Endodermal cell (in vitro differentiated cells): ENCODE results near the gene RAB7A. TPM values are rescaled to one million over a fixed set of nuclear protein-coding genes. Genes with fewer than 3 reads are reported as not detected.
A peak's percentile ranks its signal among the peaks of the same experiment; 100 is the strongest.

Experiments used
- DNase-seq: peaks from one replicate; pipeline ENCODE4 v3.0.0-alpha.2; 2017
- H3K27ac ChIP-seq: 2 replicates; pipeline ENCODE4 v1.5.1; 2013; ENCODE audit warnings: mild to moderate bottlenecking, low read depth, low read length, moderate library complexity
- H3K27me3 ChIP-seq: 2 replicates; pipeline ENCODE4 v1.6.1; 2013; ENCODE audit warnings: mild to moderate bottlenecking, low read length, moderate library complexity; ENCODE audit not compliant: insufficient read depth, control insufficient read depth, poor library complexity, severe bottlenecking
- H3K36me3 ChIP-seq: 2 replicates; pipeline ENCODE4 v1.7.0; 2013; ENCODE audit warnings: mild to moderate bottlenecking, low read length, moderate library complexity; ENCODE audit not compliant: control insufficient read depth, insufficient read depth
- H3K4me1 ChIP-seq: one replicate; pipeline ENCODE4 v1.7.0; 2013; ENCODE audit warnings: low read length; ENCODE audit not compliant: control insufficient read depth, insufficient read depth
- H3K4me3 ChIP-seq: 2 replicates; pipeline ENCODE4 v1.5.1; 2013; ENCODE audit warnings: mild to moderate bottlenecking, low read length, moderate library complexity
- H3K9ac ChIP-seq: 2 replicates; pipeline ENCODE4 v1.6.1; 2013; ENCODE audit warnings: mild to moderate bottlenecking, low read length, moderate library complexity; ENCODE audit not compliant: poor library complexity, severe bottlenecking; ENCODE audit errors: extremely low read depth
- H3K9me3 ChIP-seq: 2 replicates; pipeline ENCODE4 v1.6.1; 2013; ENCODE audit warnings: mild to moderate bottlenecking, low read length, moderate library complexity; ENCODE audit not compliant: control insufficient read depth
- H3K27ac Mint-ChIP-seq: 2 replicates; pipeline ENCODE4 v1.8.0; 2020; ENCODE audit warnings: mixed read lengths
- H3K27me3 Mint-ChIP-seq: 2 replicates; pipeline ENCODE4 v1.8.0; 2021; ENCODE audit warnings: mild to moderate bottlenecking, mixed read lengths; ENCODE audit not compliant: insufficient read depth
- H3K36me3 Mint-ChIP-seq: 2 replicates; pipeline ENCODE4 v1.8.0; 2020; ENCODE audit warnings: low read depth, mixed read lengths
- H3K4me1 Mint-ChIP-seq: 2 replicates; pipeline ENCODE4 v1.8.0; 2020; ENCODE audit warnings: mixed read lengths
- H3K4me3 Mint-ChIP-seq: 2 replicates; pipeline ENCODE4 v1.8.0; 2020; ENCODE audit warnings: mild to moderate bottlenecking, moderate library complexity, mixed read lengths
- H3K9me3 Mint-ChIP-seq: 2 replicates; pipeline ENCODE4 v1.8.0; 2020; ENCODE audit warnings: mild to moderate bottlenecking, mixed read lengths
- CTCF ChIP-seq: fragments of 200-600 bp; sonication (generic); conservative IDR thresholded peaks from 2 replicates; pipeline ENCODE4 v1.5.0; 2021; ENCODE audit warnings: antibody characterized with exemption, mild to moderate bottlenecking
- WGBS, 2 experiments: methylation state at CpG; one replicate each; pipeline versions ENCODE4 v1.1.5 to v1.1.7; 2013; ENCODE audit warnings: missing lambda C conversion rate in 2 of 2, mixed read lengths in 1 of 2; ENCODE audit not compliant: insufficient coverage in 1 of 2, insufficient read length in 1 of 2; 5-methylcytosine and 5-hydroxymethylcytosine counted together
- total RNA-seq, 2 donors: library from RNA; stranded (reverse); fragmentation: NEBNext Ultra II Directional in 1 of 2; extraction: Animal tissue kit (Norgen Biotek cat#: 25700) in 1 of 2; gene quantifications; 2 replicates in 1 of 2; 3 replicates in 1 of 2; pipeline ENCODE4 v1.2.1, GENCODE V29; 2021

RAB7A gene
- total RNA-seq, 2 donors from 2014 or later: 166 to 194 TPM

- H3K4me1 ChIP-seq: peaks cover 7% of the 10 kb centered on the region
- H3K9me3 Mint-ChIP-seq: peaks cover 21% of the 10 kb centered on the region
- peaks cover 17% of the 10 kb centered on the region for H3K9me3 ChIP-seq
- H3K27ac Mint-ChIP-seq: peak overlapping the region; percentile 13
- DNase-seq: peak; percentile 72
- peaks cover 19% of the 10 kb centered on the region for H3K4me1 Mint-ChIP-seq
- H3K27me3 ChIP-seq: no peaks in the 10 kb centered on the region
- H3K27ac ChIP-seq: no peak overlapping the region
- WGBS, 2 experiments: 88 to 90% methylated on average over 8 to 11 of the region's 11 CpGs
- H3K36me3 Mint-ChIP-seq: peaks cover 11% of the 10 kb centered on the region
- no peak overlapping the region for H3K4me3 Mint-ChIP-seq
- H3K9ac ChIP-seq: no peak overlapping the region
- TF ChIP-seq CTCF: peak; percentile 67
- no peak overlapping the region for H3K4me3 ChIP-seq
- no peaks in the 10 kb centered on the region for H3K27me3 Mint-ChIP-seq
- H3K36me3 ChIP-seq: peaks cover 14% of the 10 kb centered on the region
Observed at GRCh38 chr3:128849911-128850455, 124.0 kb downstream of the RAB7A start.

GRCh38 chr3:128850544-128850943, 124.6 kb downstream of the RAB7A start:
- TF ChIP-seq CTCF: no peak
- peaks cover 2% of the 10 kb centered on the region for H3K4me1 ChIP-seq
- peaks cover 15% of the 10 kb centered on the region for H3K4me1 Mint-ChIP-seq
- peaks cover 16% of the 10 kb centered on the region for H3K36me3 Mint-ChIP-seq
- H3K4me3 ChIP-seq: no peak overlapping the region
- H3K4me3 Mint-ChIP-seq: no peak overlapping the region
- no peak overlapping the region for H3K9ac ChIP-seq
- H3K27me3 ChIP-seq: no peaks in the 10 kb centered on the region
- no peaks in the 10 kb centered on the region for H3K27me3 Mint-ChIP-seq
- no peak overlapping the region for H3K27ac Mint-ChIP-seq
- no peak overlapping the region for H3K27ac ChIP-seq
- H3K36me3 ChIP-seq: peaks cover 19% of the 10 kb centered on the region
- 95 to 100% methylated on average over 7 to 9 of the region's 9 CpGs for WGBS, 2 experiments
- H3K9me3 Mint-ChIP-seq: peaks cover 27% of the 10 kb centered on the region
- peaks cover 23% of the 10 kb centered on the region for H3K9me3 ChIP-seq
- no peak for DNase-seq

GRCh38 chr3:128851601-128852000, 125.6 kb downstream of the RAB7A start:
- no peaks in the 10 kb centered on the region for H3K4me1 ChIP-seq
- Mint-ChIP-seq H3K4me3 (no peak overlapping the region), H3K27ac (no peak overlapping the region), H3K27me3 (no peaks in the 10 kb centered on the region), H3K36me3 (peaks cover 19% of the 10 kb centered on the region), H3K9me3 (peaks cover 36% of the 10 kb centered on the region), H3K4me1 (peaks cover 11% of the 10 kb centered on the region)
- H3K9me3 ChIP-seq: peaks cover 34% of the 10 kb centered on the region
- no peak overlapping the region for H3K27ac ChIP-seq
- H3K9ac ChIP-seq: no peak overlapping the region
- no peak overlapping the region for H3K4me3 ChIP-seq
- peaks cover 29% of the 10 kb centered on the region for H3K36me3 ChIP-seq
- TF ChIP-seq CTCF: no peak
- no peak for DNase-seq
- no peaks in the 10 kb centered on the region for H3K27me3 ChIP-seq
- 64 to 70% methylated on average over 3 to 4 of the region's 4 CpGs for WGBS, 2 experiments
